GM18498 (cell line): ENCODE results near the gene SLC25A10.
A peak's percentile ranks its signal among the peaks of the same experiment; 100 is the strongest.
"Not testable (repeated sequence)": the region's sequence is repeated elsewhere in the genome, so short reads cannot be mapped to it uniquely, and the experiment has no call there.

Experiments used
- ATAC-seq: cut with Tn5 transposase; IDR thresholded peaks from one replicate; pipeline ENCODE4 v1.9.1; 2021; ENCODE audit warnings: mild to moderate bottlenecking, moderate library complexity; ENCODE audit not compliant: unreplicated experiment

SLC25A10 gene

DNA sequence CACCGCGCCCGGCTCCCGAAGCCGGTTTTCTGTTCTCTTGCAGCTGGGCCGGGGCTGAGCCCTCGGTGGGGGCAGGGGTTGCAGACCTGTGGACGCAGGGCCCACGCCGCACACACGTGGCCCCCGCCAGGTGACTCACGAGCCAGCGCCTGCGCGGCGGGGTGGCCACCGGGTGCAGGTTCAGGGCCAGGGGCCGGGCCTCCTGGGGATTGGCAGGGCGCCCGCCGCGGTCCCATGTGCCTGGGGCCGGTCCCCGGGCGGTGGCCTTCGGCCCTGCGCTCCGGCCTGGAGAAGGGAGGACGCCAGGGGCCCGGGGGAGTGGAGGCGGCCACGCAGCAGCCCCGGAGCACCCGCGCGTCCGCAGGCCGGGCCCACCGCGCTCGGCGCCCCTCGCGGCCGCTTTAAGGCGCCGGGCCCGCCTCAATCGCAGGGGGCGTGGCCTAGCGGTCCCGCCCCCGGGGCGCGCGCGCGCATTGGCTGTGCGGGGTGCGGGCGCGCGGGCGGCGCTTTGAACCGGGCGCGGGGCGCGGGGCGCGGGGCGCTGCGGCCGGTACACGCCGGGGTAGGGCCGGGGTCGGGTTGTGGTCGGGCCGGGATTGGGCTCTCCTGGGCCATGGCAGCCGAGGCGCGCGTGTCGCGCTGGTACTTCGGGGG, at the start of gene SLC25A10:
Gene SLC25A10 (plus strand): TSS at position 471 of the 654 bp plus-strand sequence. CDS start 143 bp downstream, at position 614.
- peak; percentile 70 for ATAC-seq

DNA sequence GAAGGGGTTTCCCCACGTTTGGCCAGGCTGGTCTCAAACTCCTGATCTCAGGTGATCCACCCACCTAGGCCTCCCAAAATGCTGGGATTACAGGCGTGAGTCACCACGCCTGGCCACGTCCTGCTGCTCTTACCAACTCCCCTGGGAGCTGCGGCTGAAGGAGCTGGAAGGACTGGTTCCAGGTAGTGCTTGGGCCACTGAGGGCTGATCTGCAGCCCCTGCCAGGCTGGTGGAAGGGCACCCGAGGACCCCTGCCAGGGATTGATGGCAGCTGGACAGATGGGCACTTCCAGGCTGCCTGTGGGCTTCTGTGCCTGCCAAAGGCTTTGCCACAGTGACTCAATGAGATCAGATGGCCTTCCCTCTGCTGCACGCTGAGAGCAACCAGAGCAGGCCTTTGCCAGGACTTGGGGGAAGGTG, 48.0 kb upstream of the SLC25A10 start:
- ATAC-seq, result no peak

- ATAC-seq, result peak; percentile 18
Observed at GRCh38 chr17:81665205-81666091, 46.6 kb upstream of the SLC25A10 start.

- ATAC-seq, result no peak
Observed at GRCh38 chr17:81666092-81666341, 46.1 kb upstream of the SLC25A10 start.

GRCh38 chr17:81666342-81667191, 45.5 kb upstream of the SLC25A10 start, which contains the start of the genes CCDC137 and OXLD1:
CCDC137 (plus strand) TSS chr17:81666737; CDS start chr17:81666767, 30 bp downstream.
OXLD1 (minus strand) TSS chr17:81666605; CDS start chr17:81666577, 28 bp downstream.
- ATAC-seq, result peak; percentile 94

- ATAC-seq, result no peak
Observed at GRCh38 chr17:81667754-81668153, 44.3 kb upstream of the SLC25A10 start.

GRCh38 chr17:81672504-81672903, 39.6 kb upstream of the SLC25A10 start:
- no peak for ATAC-seq

DNA sequence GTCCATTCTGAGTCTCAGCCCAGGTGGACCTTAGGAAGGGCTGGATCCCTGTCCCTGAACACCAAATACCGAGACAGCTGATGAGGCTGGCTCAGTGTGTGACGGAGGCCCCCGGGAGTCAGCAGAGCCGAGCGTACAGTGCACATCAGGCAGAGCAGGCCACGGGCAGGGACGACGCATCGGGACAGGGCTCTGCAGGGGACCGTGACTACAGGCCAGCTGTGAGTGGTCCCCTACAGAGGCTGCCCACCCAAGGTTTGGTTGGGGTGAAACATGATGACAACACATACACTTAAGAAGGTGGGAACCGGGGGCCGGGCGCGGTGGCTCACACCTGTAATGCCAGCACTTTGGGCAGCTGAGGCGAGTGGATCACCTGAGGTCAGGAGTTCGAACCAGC, 39.1 kb upstream of the SLC25A10 start:
- no peak for ATAC-seq

- ATAC-seq, result no peak
Observed at GRCh38 chr17:81673561-81674258, 38.4 kb upstream of the SLC25A10 start.

DNA sequence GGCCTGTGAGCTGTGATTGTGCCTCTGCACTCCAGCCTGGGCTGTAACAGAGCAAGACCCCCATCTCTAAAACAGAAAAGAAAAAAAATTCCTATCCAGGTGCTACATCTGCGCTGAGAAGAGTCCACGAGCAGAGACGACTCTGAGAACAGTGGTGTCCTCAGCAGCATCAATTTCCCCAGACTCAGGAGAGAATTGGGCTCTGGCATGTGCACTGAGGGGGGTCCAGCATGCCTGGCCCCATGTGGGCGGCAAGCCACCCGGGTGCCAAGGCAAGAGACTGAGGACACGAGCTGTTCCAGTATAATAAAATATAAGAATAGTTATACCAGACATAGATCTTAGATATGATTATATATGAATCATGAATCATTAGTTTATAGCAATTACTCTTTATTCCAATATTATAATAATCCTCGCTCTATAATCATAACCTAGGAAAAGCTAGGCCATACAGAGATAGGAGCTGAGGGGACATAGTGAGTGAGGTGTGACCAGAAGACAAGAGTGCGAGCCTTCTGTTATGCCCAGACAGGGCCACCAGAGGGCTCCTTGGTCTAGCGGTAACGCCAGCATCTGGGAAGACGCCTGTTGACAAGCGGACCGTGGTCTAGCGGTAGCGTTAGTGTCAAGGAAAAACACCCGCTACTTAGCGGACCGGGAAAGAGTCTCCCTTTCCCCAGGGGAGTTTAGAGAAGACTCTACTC, 36.4 kb upstream of the SLC25A10 start:
- ATAC-seq, result not testable (repeated sequence)

DNA sequence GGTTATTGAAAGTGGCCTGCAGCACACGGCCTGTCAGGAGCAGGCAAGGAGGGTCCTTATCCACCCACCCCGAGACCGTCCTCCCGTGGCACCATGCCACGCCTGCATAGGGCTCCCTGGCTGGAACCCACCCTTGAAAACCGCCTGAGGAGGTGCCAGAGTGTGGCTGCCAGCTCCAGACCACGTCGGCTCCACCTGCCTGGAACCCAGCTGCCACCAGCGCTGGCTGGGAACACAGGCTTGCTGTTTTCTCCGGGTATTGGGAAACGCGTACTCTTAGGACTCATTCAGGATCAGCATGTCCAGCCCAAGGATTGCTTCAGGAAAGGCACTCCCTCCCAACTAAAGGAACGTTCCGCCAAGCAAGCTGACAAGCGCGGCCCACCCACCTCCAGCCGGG, 35.2 kb upstream of the SLC25A10 start:
- no peak for ATAC-seq

DNA sequence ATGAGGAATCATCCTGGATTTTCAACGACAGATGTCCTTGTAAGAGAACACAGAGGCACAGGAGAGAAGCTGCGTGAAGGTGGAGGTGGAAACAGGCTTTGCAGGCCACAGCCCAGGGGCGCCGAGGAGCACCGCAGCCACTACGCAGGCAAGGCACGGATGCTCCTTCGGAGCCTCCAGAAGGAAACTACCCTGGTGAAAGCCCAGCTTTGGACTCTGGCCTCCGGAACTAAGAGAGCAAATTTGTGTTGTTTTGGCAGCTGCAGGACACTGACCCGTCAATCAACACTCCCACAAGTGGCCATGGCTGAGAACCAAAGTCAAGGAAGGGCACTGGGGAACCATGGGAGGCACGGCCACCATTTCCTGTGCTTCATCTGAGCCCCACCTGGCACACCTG, 31.9 kb upstream of the SLC25A10 start:
- no peak for ATAC-seq

DNA sequence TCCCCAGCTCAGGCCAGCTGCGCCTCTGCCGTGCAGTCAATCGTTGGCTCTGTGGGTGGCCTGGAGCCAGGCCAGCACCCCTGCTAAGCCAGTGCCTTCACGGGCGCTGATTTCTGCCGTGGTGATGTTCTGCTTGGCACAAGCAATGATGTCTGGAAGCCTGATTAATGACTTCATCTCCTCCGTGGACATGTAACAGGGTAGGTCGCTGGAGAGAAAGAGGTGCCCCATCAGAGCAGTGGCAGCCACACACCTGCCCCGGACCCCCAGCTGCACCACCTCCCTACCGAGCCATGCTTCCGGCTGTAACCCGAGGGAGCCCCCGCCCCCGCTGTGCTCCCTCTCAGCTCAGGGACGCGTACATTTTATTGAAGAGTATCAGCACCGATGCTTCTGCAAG, 30.4 kb upstream of the SLC25A10 start:
- no peak for ATAC-seq

GRCh38 chr17:81682565-81683207, 29.4 kb upstream of the SLC25A10 start:
- no peak for ATAC-seq

- no peak for ATAC-seq
Observed at GRCh38 chr17:81683208-81683583, 28.9 kb upstream of the SLC25A10 start.

DNA sequence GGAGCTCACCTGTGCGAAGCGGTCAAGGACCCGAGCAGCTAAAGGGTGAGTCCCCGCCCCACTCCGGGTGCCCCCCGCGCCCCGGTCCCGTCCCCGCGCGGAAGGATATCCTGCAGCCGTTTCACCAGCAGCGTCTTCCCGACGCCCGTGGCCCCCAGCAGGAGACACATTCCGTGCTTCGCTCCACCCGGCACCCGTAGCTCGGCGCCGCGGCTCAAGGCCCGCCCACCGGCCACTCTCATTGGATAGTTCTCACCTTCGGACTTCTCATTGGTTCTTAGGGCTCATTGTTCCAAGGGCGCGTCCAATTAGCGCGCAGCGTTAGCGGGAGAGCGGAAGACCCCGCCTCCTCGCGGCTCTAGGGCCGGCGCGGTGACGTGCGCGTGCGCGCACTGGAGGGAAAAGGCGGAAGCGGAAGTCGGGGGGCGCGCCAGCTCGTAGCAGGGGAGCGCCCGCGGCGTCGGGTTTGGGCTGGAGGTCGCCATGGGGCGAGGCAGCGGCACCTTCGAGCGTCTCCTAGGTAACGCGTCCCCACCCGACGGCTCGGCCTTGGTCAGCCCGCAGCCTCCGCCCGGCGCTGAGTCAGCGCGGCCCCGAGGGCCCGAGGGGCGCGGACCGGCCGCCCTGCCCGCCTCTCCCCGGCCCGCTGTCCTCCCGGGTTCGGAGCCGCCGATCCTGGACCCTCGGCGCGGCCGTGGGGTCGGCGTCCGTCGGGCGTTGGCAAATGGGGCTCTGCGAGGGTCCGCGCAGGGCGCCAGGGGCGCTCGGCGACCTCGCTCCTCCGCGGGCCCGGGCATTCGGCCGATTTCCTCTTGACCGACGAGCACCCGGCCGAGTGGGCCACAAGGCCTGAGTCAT, 28.3 kb upstream of the SLC25A10 start, which contains the start of the genes ARL16 and HGS:
Gene ARL16 (minus strand): TSS at position 214 of the 858 bp plus-strand sequence. CDS start 44 bp downstream, at position 170.
Gene HGS (plus strand): TSS at position 428 of the 858 bp plus-strand sequence. CDS start 56 bp downstream, at position 484.
- peak; percentile 95 for ATAC-seq

DNA sequence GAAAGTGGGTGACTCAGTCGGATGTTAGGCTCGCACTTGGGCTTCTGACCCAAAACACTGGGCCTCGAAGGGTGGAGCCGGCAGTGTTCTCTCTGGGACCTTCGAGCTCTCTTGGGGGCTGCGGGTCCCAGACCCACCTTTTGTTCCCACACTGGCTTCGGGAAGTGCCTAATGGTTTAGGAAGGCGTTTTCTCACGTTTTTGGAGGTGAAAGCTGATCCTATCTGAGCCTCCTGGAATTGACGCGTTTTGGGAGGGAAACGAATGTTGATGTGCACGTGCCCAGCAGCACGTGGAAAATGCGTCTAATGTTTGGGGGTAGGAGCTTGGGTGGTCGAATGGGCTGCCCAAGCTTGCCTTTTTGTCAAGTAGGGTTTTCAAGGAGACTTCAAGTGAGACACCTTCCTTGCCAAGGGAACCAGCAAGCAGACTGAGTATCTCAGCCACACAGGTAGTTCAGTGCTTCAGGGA, 27.6 kb upstream of the SLC25A10 start:
- ATAC-seq, result no peak

GRCh38 chr17:81685108-81685507, 27.0 kb upstream of the SLC25A10 start:
- no peak for ATAC-seq
